A204.1 (cell line): ENCODE data around the gene MUSTN1.

Experiments used
- FAIRE-seq: peaks from 2 replicates; lab custom pipeline; 2012; peaks lifted over from hg19 to GRCh38; lab: Jason Lieb, UNC

Gene MUSTN1

DNA sequence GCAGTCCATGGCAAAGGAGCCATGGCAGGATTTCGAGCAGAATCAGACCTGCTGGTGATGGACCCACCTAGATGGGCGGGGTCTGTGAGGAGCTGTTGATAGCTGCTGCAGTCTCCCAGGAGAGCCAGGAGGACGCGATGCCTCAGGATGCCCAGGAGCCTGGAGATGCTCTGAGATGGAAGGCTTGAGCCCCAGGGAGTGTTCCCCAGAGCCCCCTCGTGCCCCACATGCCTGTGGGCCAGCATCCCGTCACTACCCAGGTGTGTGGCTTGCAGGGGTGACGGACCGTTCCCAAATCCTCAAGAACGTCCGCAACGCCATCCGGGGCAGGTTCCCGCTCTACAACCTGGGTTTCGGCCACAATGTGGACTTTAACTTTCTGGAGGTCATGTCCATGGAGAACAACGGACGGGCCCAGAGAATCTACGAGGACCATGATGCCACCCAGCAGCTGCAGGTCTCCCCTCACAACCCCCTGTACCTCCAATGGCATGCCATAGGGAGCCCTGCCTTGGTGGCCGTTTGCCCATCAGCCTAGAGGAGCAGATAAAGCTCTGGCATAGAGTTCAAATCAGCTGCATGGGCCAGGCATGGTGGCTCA lies 50.7 kb downstream of the MUSTN1 start:
- FAIRE-seq = no peak

GRCh38 chr3:52783211-52783555 lies 51.6 kb downstream of the MUSTN1 start:
- FAIRE-seq = no peak
